ES-I3 (cell line): ENCODE data around the gene ZMYND12.

Experiments
- H3K36me3 ChIP-seq: 2 replicates; pipeline ENCODE4 v1.6.1; 2013; ENCODE audit warnings: mild to moderate bottlenecking, low read length, control low read depth, moderate library complexity; ENCODE audit not compliant: insufficient read depth
- H3K4me1 ChIP-seq: 2 replicates; pipeline ENCODE4 v1.6.1; 2013; ENCODE audit warnings: mild to moderate bottlenecking, control low read depth, low read length; ENCODE audit not compliant: insufficient read depth
- H3K9ac ChIP-seq: 2 replicates; pipeline ENCODE4 v1.6.1; 2013; ENCODE audit warnings: low read depth, mild to moderate bottlenecking, low read length, moderate library complexity
- H3K9me3 ChIP-seq: 2 replicates; pipeline ENCODE4 v1.6.1; 2013; ENCODE audit warnings: mild to moderate bottlenecking, low read length, moderate library complexity; ENCODE audit not compliant: control insufficient read depth, insufficient read depth

ZMYND12 gene

DNA sequence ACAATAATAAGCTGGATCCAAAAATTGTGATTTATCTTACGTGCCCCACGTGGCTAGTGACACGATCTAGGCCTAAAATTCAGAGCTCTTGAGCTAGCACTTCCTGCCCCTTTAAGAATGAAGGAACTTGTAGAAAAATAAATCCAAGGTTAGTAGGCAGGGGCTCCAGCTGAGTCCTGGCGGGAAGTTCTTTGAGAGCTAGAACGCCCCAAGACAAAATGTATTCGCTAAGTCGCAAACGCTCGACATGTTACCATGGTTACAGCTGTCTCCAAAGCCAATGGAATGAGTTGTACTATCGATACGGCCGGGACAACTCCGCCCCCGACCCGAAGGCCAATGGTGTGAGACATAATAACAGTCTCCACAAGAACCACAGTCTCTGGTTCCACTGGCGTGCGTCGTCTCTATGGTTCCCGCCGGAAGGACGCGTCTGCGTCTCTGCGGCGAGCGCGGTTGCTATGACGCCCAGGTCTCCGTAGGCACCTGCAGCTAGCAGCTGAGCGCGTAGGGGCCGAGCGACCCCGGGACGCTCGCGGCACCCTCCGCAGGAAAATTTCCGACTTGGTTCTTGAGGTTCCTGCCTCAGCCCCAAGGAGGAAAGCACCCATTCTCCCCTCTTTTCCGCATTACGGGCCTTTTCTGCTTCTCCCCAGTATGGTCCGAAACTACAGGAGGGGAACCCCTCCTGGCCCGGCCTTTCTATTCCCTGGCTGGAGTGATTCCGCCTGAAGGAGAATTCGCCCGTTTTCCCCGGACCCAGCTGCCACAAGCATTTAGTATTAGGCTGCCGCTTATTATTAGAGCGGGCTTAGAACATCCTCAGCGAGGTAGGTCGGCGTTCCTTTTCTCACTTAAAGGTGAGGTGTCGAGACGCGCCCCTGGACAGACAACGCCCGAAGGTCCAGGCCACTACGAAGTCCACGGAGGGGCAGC lies 7.3 kb upstream of the ZMYND12 start, which contains the start of gene CCDC30:
CCDC30 (plus strand) TSS at position 459 of the 936 bp plus-strand sequence. CDS start 17,266 bp downstream, outside the sequence.
- Histone ChIP-seq H3K9me3 (no peaks in the 10 kb centered on the region), H3K4me1 (no peaks in the 10 kb centered on the region), H3K9ac (peak within 1 kb of the TSS; percentile 61), H3K36me3 (peaks cover 6% of the 10 kb centered on the region; the same call in 1 of the 2 replicates)

DNA sequence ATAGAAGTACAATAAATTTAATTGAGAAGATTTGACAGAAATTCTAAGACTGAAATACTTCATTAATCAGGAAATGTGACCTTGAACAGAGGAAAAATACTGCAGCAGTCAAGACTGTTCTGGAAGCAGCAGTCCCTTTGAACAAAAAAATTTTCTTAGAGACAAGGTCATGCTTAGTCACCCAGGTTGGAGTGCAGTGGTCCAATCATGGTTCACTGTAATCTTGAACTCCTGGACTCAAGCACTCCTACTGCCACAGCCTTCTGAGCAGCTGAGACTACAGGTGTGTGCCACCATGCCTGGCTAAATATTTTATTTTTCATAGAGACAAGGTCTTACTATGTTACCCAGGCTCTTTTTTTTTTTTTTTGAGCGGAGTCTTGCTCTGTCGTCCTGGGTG lies 5.4 kb upstream of the ZMYND12 start:
- Histone ChIP-seq H3K9me3 (no peaks in the 10 kb centered on the region), H3K36me3 (peaks cover 6% of the 10 kb centered on the region; the same call in 1 of the 2 replicates), H3K4me1 (no peaks in the 10 kb centered on the region), H3K9ac (no peak overlapping the region)

DNA sequence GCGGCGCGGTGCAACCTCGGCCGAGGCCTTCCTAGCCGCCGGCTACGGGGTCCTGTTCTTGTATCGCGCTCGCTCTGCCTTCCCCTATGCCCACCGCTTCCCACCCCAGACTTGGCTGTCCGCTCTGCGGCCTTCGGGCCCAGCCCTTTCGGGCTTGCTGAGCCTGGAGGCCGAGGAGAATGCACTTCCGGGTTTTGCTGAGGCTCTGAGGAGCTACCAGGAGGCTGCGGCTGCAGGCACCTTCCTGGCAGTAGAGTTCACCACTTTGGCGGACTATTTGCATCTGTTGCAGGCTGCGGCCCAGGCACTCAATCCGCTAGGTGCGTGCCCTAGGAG lies 900 bp upstream of the ZMYND12 start:
- H3K9me3 ChIP-seq, result no peaks in the 10 kb centered on the region
- no peaks in the 10 kb centered on the region for H3K4me1 ChIP-seq
- peak overlapping the region; percentile 60 for H3K9ac ChIP-seq
- H3K36me3 ChIP-seq, result peaks cover 6% of the 10 kb centered on the region; the same call in 1 of the 2 replicates

DNA sequence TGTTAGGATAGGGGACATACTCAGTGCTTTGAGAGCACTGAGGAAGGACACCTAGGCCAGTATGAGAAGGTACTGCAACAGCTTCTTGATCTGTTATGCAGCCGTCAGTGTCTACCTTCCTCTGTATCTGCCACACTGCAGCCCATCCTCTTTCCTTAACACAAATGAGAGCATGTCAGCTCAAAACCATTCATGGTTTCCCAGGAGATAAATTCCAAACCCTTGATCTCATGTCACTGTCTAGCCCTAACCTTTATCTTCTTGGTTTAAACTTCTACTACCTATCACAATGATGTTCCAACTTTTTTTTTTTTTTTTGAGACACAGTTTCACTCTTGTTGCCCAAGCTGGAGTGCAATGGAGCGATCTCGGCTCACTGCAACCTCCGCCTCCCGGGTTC lies 1.4 kb downstream of the ZMYND12 start:
- no peak overlapping the region for H3K9ac ChIP-seq
- no peaks in the 10 kb centered on the region for H3K9me3 ChIP-seq
- peaks cover 1% of the 10 kb centered on the region; the same call in 1 of the 2 replicates for H3K36me3 ChIP-seq
- no peaks in the 10 kb centered on the region for H3K4me1 ChIP-seq

DNA sequence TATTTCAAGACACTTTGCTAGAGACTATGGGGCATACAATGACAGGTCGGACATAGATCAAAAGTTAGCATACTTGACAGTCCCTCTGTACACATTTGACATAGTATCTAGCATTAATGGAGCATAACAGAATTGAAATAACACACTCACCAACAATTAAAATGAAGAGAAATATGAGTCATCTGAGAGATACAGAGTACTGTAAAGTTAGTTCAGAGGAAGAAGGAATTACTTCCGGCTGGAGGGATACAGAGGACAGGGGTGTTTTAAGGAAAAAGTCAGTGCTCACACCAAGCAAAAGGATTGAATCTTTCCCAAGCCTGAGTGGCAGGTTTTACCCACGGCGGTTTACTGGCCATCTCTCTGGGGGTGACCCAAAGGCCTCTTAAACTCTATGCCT lies 2.4 kb downstream of the ZMYND12 start:
- Histone ChIP-seq H3K9ac (no peak overlapping the region), H3K9me3 (no peaks in the 10 kb centered on the region), H3K36me3 (no peaks in the 10 kb centered on the region), H3K4me1 (no peaks in the 10 kb centered on the region)

DNA sequence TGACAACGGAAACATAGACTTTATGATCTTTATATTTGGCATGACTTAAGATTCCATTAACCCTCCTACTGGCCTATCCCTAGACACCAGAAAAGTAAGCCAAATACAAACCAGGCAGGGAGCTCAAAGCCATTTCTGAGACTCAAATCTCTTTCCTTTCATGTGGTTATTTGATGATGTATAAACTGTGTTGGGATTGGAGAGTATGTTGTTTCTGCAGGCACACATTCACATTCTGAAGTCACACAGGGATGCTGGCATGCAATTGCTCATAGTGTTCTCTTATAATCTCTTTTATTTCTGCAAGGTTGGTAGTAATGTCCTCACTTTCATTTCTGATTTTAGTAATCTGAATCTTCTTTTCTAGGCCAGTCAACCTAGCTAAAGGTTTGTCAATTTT lies 5.8 kb downstream of the ZMYND12 start:
- Histone ChIP-seq H3K9me3 (no peaks in the 10 kb centered on the region), H3K4me1 (no peaks in the 10 kb centered on the region), H3K36me3 (no peaks in the 10 kb centered on the region), H3K9ac (no peak overlapping the region)

DNA sequence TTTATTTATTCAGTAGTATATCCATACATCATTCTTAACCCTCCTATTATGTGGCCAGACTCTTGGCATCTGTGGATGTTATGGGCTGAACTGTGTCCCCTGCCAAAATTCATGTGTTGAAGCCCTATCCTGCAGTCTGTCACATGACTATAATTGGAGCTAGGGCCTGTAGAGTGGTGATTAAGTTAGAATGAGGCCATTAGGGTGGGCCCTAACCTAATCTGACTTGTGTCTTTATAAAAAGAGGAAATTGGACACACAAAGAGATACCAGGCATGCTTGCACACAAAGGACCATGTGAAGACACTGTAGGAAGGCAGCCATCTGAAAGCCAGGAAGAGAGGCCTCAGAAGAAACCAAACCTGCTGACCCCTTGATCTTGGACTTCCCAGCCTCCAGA lies 6.6 kb downstream of the ZMYND12 start:
- no peak overlapping the region for H3K9ac ChIP-seq
- H3K4me1 ChIP-seq, result no peaks in the 10 kb centered on the region
- H3K9me3 ChIP-seq, result no peaks in the 10 kb centered on the region
- H3K36me3 ChIP-seq, result no peaks in the 10 kb centered on the region

DNA sequence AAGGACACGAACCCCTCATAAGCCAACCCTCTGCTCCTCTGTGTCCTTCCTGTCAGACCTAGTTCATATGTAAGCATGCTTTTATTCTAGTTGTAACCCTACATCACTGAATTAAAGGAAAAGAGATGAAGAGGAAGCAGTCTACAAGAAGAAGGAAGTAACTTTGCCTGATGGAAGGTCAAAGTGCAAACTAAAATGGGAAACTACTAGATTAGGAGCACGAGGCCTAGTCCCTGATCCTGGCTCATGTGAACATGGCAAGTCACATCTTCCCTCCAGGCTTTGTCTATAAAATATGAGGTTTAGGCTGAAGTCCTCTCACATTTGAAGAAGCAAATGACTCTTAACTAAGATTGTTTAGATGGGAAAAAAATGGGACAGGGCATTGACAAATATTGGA lies 13.2 kb downstream of the ZMYND12 start:
- no peak overlapping the region for H3K9ac ChIP-seq
- no peaks in the 10 kb centered on the region for H3K9me3 ChIP-seq
- H3K36me3 ChIP-seq, result no peaks in the 10 kb centered on the region
- H3K4me1 ChIP-seq, result no peaks in the 10 kb centered on the region

DNA sequence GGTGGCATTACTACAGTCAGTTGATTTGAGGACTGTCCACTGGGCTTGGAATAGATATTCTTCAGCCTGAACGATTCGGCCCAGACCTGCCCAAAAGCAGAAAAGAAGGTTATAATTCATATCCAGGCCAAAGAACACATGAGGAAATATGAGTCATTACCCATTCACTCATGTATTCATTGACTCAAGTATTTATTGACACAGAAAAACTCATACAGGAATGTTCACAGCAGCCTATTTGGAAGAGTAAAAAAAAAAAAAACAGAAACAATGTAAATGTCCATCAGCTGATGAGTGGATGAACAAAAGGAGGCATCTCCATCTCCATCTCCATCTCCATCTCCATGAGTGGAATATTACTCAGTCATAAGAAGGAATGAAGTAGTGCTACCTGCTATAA lies 15.9 kb downstream of the ZMYND12 start:
- Histone ChIP-seq H3K9ac (no peak overlapping the region), H3K4me1 (no peaks in the 10 kb centered on the region), H3K9me3 (no peaks in the 10 kb centered on the region), H3K36me3 (no peaks in the 10 kb centered on the region)

DNA sequence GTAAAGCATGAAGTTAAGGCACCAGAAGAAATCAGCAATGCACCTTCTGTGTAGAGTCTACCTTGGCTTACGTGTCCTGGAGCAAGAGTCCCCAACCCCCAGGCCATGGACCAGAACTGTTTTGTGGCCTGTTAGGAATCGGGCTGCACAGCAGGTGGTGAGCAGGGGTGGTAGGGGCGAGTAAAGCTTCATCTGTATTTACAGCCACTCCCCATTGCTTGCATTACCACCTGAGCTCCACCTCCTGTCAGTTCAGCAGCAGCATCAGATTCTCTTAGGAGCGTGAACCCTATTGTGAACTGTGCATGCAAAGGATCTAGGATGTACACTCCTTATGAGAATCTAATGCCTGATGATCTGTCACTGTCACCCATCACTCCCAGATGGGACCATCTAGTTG lies 21.5 kb downstream of the ZMYND12 start:
- Histone ChIP-seq H3K9me3 (no peaks in the 10 kb centered on the region), H3K36me3 (no peaks in the 10 kb centered on the region), H3K9ac (no peak overlapping the region), H3K4me1 (peaks cover 7% of the 10 kb centered on the region; the same call in 1 of the 2 replicates)

DNA sequence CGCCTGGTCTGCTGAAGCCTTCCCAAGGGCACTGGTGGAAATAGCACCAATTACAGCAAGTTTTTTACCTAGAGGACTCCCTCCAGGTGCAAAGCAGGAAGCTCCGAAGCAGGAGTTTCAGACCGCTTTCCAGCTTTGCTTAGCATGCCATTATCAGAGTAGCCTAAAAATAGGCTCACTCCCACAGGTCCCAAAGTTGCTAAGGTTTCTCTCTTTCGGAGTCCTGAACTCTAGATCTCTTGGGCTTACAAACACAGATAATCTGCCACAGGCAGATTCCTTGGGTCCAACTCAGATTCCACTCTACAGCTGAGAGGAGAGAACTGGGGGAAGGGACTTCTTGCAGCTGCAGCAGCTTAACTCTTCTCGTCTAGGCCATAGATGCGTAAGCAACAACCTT lies 22.5 kb downstream of the ZMYND12 start:
- Histone ChIP-seq H3K4me1 (peaks cover 7% of the 10 kb centered on the region; the same call in 1 of the 2 replicates), H3K36me3 (no peaks in the 10 kb centered on the region), H3K9ac (no peak overlapping the region), H3K9me3 (no peaks in the 10 kb centered on the region; the same call in 1 of the 2 replicates)

DNA sequence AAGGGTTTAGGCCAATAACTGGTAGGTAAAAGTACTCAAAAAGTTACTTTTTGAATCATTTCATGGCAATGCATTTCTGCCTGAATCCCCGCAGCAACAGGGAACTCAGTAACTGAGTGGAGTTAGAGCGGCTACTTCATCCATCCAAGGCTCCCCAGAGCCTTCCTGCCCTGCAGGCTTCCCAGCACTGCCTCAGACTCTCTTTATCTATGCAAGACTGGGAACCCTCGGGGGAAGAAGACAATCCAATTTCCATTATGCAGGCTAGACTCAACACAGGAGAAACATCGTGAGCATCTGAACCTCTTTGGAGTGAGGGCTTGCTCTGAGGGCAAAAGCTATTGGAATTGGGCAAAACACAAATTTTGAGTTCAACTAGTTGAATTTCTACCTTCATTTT lies 23.1 kb downstream of the ZMYND12 start:
- Histone ChIP-seq H3K36me3 (no peaks in the 10 kb centered on the region), H3K4me1 (peaks cover 7% of the 10 kb centered on the region; the same call in 1 of the 2 replicates), H3K9me3 (no peaks in the 10 kb centered on the region; the same call in 1 of the 2 replicates), H3K9ac (no peak overlapping the region)

DNA sequence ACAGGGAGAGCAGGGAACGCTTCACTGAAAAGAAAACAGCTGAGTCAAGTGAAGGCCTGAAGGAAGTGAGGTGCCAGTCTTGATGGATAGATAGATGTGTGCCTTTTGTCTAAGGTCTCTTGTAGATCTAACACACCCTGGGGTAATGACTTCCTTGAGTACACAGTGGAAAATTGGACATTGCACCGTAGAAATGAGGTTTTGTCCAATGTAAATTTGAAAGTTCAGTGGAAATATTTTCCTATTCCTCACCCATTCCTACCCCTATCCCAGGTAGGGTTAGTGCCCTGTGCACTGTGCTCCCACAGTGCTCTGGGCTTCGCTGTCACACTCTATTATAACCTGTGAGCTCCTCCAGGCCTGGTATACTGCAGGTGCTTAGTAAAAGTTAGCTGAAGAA lies 24.3 kb downstream of the ZMYND12 start:
- Histone ChIP-seq H3K36me3 (no peaks in the 10 kb centered on the region), H3K9me3 (no peaks in the 10 kb centered on the region; the same call in 1 of the 2 replicates), H3K9ac (no peak overlapping the region), H3K4me1 (peaks cover 7% of the 10 kb centered on the region; the same call in 1 of the 2 replicates)

DNA sequence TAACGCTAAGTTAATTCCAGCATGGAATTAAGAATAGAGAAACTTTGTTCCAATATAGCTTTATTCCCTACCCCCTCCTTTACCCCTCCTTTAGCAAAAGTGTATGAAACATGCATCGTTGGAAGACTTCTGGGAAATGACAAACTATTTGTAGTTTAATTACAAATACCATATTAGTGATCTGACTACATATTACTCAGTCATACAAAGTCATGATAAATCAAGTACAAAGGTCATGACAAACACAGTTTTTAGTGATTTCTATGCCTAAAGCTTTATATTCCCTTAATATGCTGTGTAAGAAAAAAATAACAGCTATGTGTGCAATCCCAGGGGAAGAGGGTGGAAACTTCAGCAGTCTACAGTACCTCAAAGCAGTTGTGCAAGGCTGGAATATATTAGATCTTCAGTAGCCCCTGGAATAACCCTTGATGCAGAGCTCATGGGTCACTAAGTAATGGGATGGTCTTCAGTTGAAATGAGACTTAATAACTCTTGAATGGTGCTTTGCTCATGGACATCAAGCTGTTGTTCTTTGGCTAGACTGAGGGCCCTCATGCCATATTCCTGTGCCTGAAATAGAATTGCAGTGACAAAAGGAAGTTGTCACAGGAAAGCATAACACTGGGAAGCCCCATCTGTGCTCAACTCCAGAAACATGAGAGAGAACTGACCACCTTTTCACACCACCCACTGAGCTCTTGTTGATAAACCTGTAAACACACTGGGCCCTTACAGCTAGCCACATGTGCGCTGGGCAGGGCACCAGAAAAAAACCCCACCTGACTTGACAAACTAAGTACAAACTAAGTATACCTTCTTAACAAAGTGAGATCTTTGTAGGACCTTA lies 25.3 kb downstream of the ZMYND12 start:
- Histone ChIP-seq H3K36me3 (no peaks in the 10 kb centered on the region), H3K9ac (no peak overlapping the region), H3K4me1 (peaks cover 7% of the 10 kb centered on the region; the same call in 1 of the 2 replicates), H3K9me3 (no peaks in the 10 kb centered on the region; the same call in 1 of the 2 replicates)
